HG03521 (cell line): Measurements from ENCODE around the gene HOXA7.

Experiments used
- ATAC-seq: cut with Tn5 transposase; IDR thresholded peaks from one replicate; pipeline ENCODE4 v1.9.1; 2021; ENCODE audit warnings: mild to moderate bottlenecking, moderate library complexity; ENCODE audit not compliant: unreplicated experiment

The HOXA7 gene

DNA sequence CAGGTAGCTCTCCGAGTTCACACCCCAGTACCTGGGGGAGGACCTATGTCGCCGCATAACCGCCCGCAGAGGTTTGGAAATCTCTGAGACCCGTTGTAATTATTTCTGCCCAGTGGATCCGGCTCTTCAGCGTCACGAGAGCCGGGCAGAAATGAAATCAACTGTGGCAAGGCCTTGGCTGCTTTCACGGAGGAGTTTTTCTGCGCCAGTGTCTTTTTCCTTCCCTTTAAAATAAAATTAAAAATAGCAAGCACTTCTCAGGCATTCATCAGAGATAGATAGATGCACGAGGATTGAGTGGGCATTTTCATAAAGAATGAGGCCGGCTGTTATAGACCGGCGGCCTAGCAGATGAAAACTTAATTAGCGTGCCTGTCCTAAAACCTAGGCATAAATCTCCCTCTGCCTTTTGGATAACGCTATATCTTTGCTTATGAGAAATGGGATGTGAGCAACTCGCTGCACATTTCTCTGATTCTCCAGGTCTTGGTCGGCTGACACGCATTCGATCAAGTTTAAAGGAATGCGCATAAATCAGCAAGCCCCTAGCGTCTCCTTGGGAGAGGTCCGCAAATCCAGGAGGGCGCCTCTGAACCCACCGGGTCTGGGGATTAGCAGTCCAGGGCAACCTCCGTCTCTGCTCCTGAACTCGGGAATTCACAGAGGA lies 37.0 kb upstream of the HOXA7 start:
- ATAC-seq = no peak

DNA sequence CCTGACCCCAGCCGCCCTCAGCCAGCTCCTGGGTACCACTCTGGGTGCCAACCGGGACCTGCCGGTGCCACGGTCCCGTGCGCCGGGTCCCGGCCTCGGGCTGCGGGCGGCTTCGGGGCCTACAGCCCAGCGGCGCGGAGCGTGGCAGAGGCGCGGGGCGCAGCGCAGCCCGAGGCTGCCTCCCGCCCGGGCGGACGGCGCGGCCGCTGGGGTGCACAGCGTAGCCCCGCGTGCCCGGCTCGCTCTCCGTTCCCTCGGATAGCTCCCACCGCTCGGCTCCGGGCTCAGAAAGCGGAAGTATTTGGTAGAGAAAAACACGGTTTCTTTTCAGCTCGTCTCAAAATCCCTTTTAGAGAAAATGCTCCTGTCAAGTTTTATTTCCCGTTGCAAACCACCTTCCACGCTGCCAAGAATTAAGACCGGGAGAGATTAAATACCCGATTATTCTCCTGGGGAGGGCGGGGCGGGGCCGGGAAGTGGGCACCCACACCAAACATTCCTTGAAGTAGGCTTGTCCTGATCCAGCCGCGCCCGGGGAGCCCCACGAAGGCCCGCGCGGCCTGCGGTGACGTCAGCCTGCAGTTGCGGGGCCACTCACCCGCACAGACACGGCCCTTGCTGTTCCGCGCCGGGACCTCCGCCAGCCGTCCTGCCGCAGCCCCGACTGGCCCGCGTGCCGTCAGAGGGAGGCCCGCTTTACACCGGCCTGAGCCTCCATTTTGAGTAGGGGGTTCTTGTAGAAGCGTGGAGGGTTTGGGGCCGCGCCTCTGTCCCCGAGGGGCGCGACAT lies 36.3 kb upstream of the HOXA7 start:
- no peak for ATAC-seq

DNA sequence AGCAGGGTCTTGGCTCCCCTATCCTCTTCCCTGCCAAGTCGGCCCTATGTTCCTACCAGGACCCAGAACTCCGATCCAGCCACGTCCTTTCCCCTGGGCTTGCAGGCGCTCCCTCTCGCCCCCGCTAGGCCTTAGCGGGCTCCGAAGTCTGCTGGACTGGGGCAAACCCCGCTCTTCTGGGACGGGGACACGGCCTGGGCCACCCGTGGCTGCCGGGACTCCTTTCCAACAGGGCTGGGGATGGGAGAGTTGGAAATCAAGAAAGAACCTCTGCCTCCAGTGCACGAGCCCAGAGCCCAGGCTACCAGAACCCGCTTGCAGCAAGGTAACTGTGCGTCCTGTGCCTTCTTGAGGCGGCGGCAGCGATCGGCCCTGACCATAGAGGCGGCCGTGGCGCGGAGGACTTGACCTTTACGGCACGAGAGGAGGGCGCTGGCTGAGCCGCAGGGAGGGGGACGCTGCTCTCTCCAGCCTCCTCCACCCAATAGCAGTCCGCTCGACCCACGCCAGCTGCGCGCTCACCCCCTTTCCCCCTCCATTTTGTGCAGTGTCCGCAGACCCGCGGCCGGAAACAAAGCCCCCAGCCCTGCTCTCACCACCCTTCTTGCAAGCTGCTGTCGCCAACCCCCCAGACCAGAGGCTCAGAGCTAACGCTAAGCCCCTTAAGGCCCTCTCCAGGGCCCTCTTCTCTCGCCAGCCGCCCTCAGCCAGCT lies 35.5 kb upstream of the HOXA7 start:
- no peak for ATAC-seq

DNA sequence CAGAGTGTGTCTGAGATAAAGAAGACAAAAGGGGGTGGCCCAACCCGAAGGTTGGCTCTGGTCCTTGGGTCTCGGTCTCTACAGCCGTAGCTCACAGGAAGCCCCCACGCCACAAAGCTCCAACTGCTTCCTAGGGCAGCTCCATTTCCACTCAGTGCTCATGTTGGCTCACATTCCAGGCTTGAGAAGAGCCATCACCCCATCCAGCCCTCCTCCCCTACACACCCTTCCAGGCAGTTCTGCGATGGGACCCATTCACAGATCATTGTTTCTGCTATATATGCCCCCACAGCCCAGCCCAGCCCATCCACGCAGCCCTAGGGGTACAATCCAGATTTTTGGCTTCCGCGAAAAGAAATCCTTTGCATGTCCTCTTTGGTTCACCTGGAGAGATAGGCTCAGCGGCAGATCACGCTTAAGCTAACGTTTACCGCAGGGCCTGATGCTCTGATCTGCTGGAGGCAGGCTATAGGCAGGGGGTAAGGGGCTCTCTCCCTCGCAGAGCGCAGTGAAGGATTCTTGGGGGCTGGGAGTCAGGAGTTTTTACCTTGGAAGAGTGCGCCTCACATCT lies 34.8 kb upstream of the HOXA7 start:
- no peak for ATAC-seq

DNA sequence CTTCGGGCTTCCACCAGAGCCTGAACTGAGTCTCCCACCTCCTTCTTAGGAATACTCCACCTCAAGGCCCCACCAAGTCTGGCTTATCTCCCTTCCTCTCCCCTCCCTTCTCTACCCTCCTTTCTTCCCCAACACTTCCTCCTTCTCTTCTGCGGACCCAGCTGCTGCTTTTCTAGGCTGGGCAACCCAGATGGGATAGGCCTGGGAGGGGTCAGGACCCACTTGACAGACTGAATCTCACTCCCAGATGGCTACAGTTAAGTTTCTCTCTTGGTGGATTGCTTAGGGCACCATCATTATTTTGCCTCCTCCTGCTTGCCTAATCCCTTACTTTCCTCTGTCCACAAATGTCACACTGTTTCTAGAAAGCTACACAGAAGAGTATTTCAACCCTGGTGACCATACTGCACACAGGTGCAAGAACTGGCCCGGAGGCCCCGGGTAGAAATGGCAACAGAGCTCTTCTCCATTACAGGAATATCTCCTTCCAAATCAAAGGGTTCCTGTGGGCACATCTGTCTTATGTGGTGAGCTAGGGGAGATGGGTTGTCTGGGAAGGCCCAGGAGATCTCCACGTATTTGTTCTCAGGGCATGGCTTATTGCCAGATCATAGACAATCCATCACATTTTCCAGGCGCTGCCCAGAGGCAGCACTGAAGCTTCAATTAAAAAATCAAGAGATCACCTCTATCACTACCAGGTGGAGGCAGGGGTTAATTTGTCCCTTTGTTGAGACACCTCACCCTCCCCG lies 33.7 kb upstream of the HOXA7 start:
- no peak for ATAC-seq

DNA sequence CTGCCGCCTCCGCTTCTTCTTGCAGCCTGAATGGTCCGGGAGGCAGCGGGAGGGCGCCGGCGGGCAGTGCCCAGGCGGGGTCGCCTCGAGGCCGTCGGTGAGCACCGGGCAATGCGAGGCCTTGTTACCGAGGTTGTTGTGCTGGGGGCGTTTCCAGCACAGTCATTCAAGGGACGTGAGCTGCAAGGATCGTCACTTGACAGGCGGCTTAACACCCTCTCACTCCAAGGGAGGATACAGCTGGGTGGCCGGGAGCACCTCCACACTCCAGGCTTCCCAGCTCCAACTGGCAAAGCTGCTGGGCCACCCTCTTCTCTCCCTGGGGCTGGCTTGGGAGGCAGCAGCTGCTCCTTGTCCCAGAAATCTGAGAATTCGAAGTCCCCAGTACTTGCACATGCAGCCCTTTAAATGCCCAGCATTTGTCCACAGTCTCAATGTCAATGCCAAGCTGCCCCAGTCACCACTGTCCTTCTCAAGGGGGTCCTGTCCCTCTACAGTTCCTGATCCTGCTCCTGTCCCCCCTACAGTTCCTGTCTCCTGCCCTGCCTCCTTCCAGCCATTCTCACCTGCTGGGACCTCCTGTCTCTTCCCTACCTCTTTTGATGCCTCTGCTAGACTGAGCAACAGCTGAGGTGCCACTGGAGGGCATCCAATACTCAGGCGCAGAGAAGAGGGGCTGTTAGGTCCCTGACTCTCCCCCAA lies 33.0 kb upstream of the HOXA7 start:
- no peak for ATAC-seq

DNA sequence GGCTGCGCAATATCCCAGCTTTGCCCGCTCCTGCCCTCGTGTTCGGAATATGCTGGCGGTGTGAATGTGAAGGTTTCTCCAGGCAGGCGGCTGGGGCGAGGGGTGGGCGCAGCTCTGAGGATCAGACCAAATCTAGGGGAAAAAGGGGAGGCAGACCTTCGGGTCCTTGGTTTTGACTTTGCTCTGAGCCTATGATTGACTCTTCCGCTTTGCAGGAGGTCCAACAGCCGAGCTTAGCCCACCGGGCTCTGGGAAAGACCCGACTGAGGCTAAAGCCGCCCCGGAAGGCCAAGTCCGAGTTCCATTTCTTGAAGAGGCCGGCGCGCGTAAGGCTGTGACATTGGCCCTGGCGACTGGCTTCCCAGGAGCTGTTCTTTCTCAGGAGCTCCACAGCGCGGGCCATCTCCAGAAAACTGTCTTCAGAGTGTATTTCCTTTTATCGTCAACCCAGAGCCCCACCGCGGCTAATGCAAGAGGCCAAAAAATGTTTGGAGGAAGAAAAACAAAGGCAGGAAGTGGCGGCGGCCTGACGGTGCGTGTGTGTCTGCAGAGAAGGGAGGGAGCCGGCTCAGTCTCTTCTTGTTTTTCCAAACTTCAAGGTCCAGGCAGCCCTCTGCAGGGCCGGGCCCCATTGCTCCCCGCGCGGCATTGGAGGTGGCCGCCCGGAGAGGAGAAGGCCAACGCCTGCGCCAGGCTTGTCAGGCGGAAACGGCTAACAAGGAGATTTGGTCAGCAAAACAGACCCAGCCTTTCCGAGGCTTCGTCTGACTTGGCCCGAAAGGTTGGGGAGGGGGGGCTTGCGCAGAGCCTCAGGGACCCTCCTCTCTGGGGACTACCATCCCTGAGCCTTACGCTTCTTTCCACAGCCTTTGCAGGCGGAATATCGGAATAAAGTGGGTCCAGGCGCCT lies 32.2 kb upstream of the HOXA7 start:
- ATAC-seq = no peak

DNA sequence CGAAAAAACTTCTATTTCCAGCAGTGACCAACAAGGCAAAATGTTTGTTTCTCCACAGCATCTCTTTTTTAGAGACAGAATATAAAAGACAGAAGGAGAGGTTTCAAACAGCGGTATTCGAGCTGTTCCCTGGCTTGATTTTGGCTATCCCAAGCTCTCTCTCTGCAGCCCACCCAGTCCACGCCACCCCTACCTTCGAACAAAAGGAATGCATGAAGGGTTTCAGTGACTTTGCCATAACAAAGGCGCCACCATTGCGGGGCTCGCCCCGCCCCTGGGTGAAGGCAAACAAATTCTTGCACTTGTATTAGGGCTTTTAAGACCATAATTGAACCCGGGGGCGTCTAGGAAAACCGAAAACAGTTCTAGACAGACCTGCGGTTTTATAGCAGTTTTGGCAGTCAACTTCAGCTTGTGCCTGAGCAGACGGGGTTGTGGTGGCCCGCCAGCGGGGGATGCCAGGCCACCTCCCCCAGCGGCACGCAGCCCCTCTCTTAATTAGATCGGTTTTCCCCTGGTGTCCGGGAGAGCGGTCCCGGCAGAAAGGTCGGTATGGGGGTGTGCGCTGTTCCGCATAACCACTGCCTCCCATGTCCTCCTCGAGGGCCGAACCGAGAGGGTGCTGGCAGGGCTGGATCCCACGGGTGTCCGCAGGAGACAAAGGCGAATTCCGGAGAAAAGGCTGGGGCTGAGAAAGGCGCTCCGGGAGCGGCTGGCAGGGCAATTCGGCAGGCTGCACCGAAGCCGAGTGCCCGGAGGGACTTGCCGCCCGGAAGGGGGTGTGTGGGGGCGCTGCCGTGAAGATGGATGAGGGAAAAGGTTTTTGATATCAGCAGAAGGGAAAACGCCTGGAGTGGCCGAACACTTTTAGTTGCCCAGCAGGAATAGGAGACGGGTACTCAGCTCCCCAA lies 31.3 kb upstream of the HOXA7 start:
- no peak for ATAC-seq

DNA sequence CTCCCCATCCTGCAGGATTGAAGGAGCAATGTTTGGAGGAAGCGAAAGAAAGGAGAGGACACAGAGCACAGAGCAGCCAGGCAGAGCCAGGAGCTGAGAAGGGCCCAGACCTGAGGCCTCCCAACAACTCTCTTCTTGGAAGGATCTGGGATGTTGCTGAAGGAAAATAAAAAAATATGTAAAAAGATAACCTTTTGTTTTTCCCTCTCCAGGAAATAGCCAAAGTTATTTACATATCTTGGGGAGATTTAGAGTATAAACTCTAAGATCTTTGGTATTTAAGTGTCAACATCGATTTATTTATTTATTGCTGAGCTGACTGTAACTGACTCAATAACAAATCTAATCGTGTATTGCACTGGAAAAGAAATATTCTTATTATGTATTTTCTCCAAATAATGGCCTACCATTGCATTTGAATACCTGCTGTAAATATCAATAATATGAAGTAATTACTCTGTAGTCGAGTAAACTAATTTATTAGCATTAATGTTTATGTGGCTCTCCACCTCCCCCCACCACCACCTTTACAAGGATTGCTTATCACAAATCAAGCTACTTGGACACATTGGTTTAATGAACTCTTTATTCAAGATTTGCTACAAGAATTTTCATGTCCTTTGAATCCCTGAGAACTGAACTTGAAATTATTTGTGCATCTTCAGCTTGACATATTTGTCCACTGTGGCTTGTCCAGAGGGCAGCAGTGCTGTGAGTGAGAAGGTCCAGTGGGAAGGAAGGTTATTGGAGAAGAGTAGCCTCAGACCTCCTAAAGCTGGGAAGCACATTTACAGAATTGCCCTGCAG lies 30.4 kb upstream of the HOXA7 start:
- ATAC-seq = no peak

DNA sequence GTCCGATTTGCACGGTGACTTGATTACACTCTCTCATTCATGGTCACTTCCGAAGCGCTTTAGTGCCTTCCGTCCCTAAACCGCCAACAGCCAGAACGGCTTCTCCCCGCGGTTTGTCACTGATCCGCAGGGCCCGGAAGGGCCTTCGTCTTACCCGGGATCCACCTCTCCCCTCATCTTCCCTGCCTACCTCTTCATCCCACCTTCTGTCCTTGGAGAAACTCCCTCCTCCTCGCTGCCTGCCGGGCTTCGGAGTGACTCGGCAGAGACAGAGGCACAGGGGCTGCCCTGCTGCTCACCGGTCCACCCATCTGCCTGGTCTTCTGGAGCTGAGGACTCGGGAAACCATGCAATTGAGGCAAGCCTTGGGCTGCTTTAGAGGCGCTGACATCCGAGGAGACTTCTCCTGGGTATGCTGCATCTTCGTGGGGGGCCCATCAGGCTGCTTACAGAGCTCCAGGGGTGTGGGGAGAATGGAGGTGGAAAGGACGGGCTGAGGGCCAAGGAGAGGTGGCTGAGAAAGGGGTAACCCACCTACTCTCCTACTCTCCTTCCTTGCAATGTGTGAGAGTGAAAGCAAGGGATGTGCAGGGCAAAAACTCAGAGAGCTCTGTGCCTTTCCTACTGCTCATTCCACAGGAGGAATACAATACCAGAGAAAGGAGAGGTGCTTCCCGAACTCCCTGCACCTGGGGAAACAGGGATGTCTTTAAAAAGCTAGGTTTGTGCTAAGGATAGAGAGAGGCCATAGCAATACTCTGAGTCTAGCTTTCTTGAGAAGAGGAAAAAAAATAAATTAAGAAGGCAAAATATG lies 29.6 kb upstream of the HOXA7 start:
- no peak for ATAC-seq

DNA sequence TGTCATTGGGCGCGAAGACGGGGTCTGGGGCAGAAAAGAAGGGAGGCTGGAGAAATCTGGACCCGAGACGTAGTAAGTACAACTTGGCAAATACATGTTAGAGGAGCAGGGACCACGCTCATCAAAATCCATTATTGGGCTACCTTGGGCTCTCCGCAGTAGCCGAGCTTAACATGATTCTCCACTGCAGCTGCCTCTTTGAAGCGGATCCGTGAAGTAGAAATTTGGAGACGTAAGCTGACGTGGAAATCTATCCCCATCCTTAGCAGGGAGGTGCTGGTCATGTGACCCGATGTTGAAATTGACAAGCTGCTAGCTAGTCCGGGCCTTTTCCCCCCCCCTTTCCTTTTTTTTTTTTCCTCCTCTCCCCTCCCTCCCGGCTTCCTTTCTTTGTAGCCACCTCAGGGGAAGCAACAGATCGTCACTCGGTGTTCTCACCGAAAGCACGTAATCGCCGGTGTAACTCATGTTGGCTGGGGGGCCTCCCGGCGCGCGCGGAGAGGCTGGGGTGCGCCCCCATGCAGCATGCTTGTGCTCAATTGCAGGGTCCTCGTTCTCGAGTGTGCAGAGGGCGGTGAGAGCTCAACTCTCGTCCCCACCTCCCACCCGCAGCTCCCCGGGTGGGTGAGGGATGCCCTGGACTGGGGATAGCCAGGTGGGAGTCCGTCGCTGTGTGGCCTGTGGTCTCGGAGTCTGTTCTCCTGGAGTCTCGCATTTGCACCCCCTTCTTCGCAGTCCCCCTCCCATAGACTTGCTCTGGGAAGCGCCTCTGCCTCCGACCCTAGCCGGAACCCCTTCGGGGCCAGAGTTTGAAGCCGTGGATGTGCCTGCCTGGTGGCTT lies 28.8 kb upstream of the HOXA7 start, which contains the start of gene HOXA11:
Gene HOXA11 (minus strand): TSS at position 220 of the 841 bp plus-strand sequence. CDS start 88 bp downstream, at position 132.
- ATAC-seq = no peak

DNA sequence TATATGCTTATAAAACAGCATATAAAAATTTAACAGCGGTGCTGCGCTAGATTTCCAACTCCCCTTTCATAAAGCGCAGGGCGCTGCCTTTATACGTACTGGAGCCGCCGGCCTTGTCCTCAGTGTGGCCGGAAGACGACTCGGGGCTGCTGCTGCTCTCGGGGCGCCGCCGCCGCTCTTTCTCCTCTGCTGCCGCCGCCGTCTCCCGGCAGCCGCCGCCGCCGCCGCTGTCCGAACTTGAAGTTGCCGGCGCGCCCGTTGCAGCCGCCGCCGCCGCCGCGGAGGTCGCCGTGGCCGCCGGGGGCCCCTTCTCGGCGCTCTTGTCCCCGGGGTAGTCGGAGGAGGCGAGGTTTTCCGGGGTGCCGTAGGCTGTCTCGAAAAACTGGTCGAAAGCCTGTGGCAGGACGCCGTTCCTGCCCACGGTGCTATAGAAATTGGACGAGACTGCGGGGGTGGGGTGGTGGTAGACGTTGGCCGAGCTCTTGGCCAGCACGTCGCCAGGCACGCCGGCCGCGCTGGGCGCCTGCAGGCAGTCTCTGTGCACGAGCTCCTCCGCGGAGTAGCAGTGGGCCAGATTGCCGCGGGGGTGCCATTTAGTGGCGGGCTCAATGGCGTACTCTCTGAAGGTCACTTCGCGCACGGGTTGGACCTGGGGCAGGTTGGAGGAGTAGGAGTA lies 28.0 kb upstream of the HOXA7 start:
- ATAC-seq = peak; percentile 37

DNA sequence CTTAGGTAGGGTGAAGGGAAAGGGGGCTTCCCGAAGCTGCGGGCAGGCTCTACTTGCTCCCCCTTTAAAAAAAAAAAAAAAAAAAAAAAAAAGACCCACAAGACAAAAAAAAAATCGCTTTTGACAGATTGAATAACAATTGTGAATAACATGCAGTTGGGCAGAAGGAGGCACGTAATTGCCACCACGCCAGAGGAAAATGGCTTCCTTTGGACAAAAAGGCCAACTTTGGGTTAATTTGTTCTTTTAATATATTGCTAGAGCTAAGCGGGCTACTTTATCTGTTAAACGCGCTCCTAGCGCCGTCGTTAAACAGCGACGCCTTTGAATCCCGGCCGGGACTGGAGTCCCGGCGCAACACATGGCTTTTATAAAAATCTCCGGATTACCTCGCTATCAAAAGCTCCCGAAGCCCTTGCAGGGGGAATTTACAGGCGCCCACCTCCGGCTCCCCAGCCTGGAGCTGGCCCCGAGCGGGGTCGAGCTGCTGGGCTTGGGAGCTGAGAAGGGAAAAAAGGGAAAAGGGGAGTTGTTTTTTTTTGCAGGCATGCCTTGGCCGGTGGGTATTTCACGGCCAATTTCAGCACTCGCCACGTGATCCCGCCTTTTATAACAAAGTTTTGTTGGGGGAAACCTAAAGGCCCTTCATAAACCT lies 27.3 kb upstream of the HOXA7 start:
- no peak for ATAC-seq

DNA sequence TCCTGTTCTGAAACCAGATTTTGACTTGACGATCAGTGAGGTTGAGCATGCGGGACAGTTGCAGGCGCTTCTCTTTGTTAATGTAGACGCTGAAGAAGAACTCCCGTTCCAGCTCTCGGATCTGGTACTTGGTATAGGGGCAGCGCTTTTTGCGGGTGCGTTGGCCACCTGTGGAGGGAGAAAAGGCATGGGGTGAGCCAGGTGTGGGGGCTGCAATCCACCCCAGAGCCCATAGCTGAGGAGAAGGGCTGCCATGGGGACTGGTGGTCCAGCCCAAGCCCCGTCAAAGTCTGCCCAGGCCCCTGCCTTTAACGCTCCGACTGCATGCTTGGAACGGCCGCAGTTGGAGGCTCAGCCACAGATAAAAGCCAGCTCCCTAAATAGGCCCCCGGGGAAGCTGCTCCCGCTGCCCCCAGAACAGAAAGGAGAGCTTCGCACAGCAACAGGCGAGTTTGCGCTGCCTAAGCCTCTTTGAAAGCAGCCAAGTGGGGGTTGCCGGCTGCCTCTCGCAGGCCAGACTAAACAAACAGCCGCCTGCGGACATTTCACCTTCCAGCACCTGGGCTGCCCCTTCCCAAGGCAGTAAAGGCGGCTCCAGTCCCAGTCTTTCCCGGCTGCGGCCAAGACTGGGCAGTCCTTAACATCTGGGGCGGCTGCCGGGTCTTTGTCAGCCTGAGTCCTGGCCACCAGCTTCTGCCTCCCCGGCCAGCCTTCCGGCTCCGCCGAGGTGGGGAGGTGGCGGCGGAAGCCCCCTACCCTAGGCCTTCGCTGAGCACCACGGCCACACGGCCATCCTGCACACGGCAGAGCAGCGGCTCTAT lies 26.6 kb upstream of the HOXA7 start:
- no peak for ATAC-seq
